Neuronal stem cell (in vitro differentiated cells): Measurements from ENCODE around the gene GRID1.

Source experiments
- DNase-seq: peaks from one replicate; pipeline ENCODE4 v3.0.0-alpha.2; 2013; ENCODE audit warnings: low spot score
- H2AFZ ChIP-seq: one replicate; pipeline ENCODE4 v1.6.1; 2013; ENCODE audit warnings: mild to moderate bottlenecking, low read length, inconsistent platforms
- H2AK5ac ChIP-seq: 2 replicates; pipeline ENCODE4 v1.6.1; 2013; ENCODE audit warnings: low read depth, mild to moderate bottlenecking, inconsistent platforms, low read length, moderate library complexity, mixed read lengths
- H2BK120ac ChIP-seq: 2 replicates; pipeline ENCODE4 v1.6.1; 2013; ENCODE audit warnings: low read depth, mild to moderate bottlenecking, inconsistent platforms, low read length, moderate library complexity, mixed read lengths
- H2BK12ac ChIP-seq: one replicate; pipeline ENCODE4 v1.6.1; 2013; ENCODE audit warnings: low read length, inconsistent platforms
- H2BK15ac ChIP-seq: 2 replicates; pipeline ENCODE4 v1.6.1; 2013; ENCODE audit warnings: mild to moderate bottlenecking, low read length, inconsistent platforms, mixed read lengths
- H2BK5ac ChIP-seq: one replicate; pipeline ENCODE4 v1.6.1; 2013; ENCODE audit warnings: inconsistent platforms, mild to moderate bottlenecking, low read length, moderate library complexity
- H3K14ac ChIP-seq: one replicate; pipeline ENCODE4 v1.6.1; 2013; ENCODE audit warnings: low read length, inconsistent platforms
- H3K18ac ChIP-seq: 2 replicates; pipeline ENCODE4 v1.6.1; 2013; ENCODE audit warnings: low read length, inconsistent platforms
- H3K23ac ChIP-seq: 2 replicates; pipeline ENCODE4 v1.6.1; 2013; ENCODE audit warnings: low read depth, mild to moderate bottlenecking, mixed read lengths, low read length, inconsistent platforms; ENCODE audit not compliant: poor library complexity
- H3K27ac ChIP-seq: replicated peaks from 3 replicates; pipeline ENCODE4 v1.5.1; 2013; ENCODE audit warnings: low read length, inconsistent platforms
- H3K27me3 ChIP-seq, 3 experiments: 2 replicates each; pipeline ENCODE4 v1.6.1; 2013; ENCODE audit warnings: low read length in 3 of 3, mild to moderate bottlenecking in 2 of 3, inconsistent platforms in 1 of 3, low read depth in 1 of 3, mixed read lengths in 1 of 3, moderate library complexity in 1 of 3; ENCODE audit not compliant: control insufficient read depth in 3 of 3, insufficient read depth in 3 of 3
- H3K36me3 ChIP-seq, 2 donors: replicated peaks in 1 of 2; 2 replicates each; pipeline ENCODE4 v1.6.1; 2013; ENCODE audit warnings: low read length in 2 of 2; ENCODE audit not compliant: control insufficient read depth in 2 of 2, insufficient read depth in 2 of 2
- H3K4ac ChIP-seq: 2 replicates; pipeline ENCODE4 v1.6.1; 2013; ENCODE audit warnings: inconsistent platforms, mild to moderate bottlenecking, low read length, moderate library complexity
- H3K4me1 ChIP-seq, 2 donors: 1 replicate in 1 of 2; 2 replicates in 1 of 2; pipeline ENCODE4 v1.6.1; 2013; ENCODE audit warnings: low read length in 2 of 2, low read depth in 1 of 2; ENCODE audit not compliant: control insufficient read depth in 2 of 2, insufficient read depth in 1 of 2
- H3K4me2 ChIP-seq: one replicate; pipeline ENCODE4 v1.6.1; 2013; ENCODE audit warnings: mild to moderate bottlenecking, low read length, inconsistent platforms; ENCODE audit not compliant: insufficient read depth, poor library complexity, severe bottlenecking
- H3K4me3 ChIP-seq, 2 donors: 2 replicates each; pipeline ENCODE4 v1.5.1; 2013; ENCODE audit warnings: low read length in 2 of 2, mild to moderate bottlenecking in 2 of 2, inconsistent platforms in 1 of 2, moderate library complexity in 1 of 2
- H3K79me1 ChIP-seq: one replicate; pipeline ENCODE4 v1.6.1; 2013; ENCODE audit warnings: low read depth, mild to moderate bottlenecking, inconsistent platforms, low read length, moderate library complexity
- H3K9ac ChIP-seq: one replicate; pipeline ENCODE4 v1.6.1; 2013; ENCODE audit warnings: mild to moderate bottlenecking, low read depth, low read length, inconsistent platforms; ENCODE audit not compliant: poor library complexity
- H3K9me3 ChIP-seq, 2 donors: replicated peaks in 1 of 2; 2 replicates each; pipeline versions ENCODE3 to v1.6.1; 2013; ENCODE audit warnings: low read length in 2 of 2, mild to moderate bottlenecking in 2 of 2, inconsistent platforms in 1 of 2, low read depth in 1 of 2, mixed read lengths in 1 of 2, moderate library complexity in 1 of 2; ENCODE audit not compliant: control insufficient read depth in 2 of 2, insufficient read depth in 1 of 2
- H4K8ac ChIP-seq: one replicate; pipeline ENCODE4 v1.6.1; 2013; ENCODE audit warnings: low read depth, mild to moderate bottlenecking, inconsistent platforms, low read length, moderate library complexity
- H4K91ac ChIP-seq: one replicate; pipeline ENCODE4 v1.6.1; 2013; ENCODE audit warnings: low read length, low read depth, mild to moderate bottlenecking, inconsistent platforms; ENCODE audit not compliant: poor library complexity
- WGBS, 2 donors: extraction: QIAGEN DNeasy Blood & Tissue Kit; methylation state at CpG; one replicate each; pipeline ENCODE4 v1.1.7; 2013; ENCODE audit warnings: missing lambda C conversion rate in 2 of 2, mixed read lengths in 1 of 2; ENCODE audit not compliant: insufficient read length in 2 of 2, insufficient replicate concordance in 1 of 2; ENCODE audit errors: extremely low coverage in 2 of 2; 5-methylcytosine and 5-hydroxymethylcytosine counted together

Gene GRID1

GRCh38 chr10:85976267-85976793 lies 390.3 kb downstream of the GRID1 start:
- Histone ChIP-seq H3K4me3 (no peak overlapping the region), H2BK120ac (no peak overlapping the region), H2BK5ac (no peak overlapping the region), H3K27ac (no peak overlapping the region), H4K8ac (no peak overlapping the region), H3K14ac (no peak overlapping the region), H2AFZ (no peak overlapping the region), H3K4me1 (no peaks in the 10 kb centered on the region), H3K4ac (no peak overlapping the region), H3K18ac (no peak overlapping the region), H3K27me3 (no peaks in the 10 kb centered on the region), H3K9me3 (no peaks in the 10 kb centered on the region), H2AK5ac (peak overlapping the region; percentile 9), H3K9ac (peak overlapping the region; percentile 31), H2BK12ac (no peak overlapping the region), H3K79me1 (no peaks in the 10 kb centered on the region), H2BK15ac (no peak overlapping the region), H3K23ac (peak overlapping the region; percentile 39), H3K36me3 (no peaks in the 10 kb centered on the region), H4K91ac (no peak overlapping the region), H3K4me2 (no peak overlapping the region)
- DNase-seq = no peak
- WGBS, 2 donors = no CpG with 5 or more reads among the region's 6 CpGs

GRCh38 chr10:85971494-85971893 lies 395.1 kb downstream of the GRID1 start:
- no peak overlapping the region for H3K27ac ChIP-seq
- no peak overlapping the region for H2BK5ac ChIP-seq
- H2AK5ac ChIP-seq = no peak overlapping the region
- H4K8ac ChIP-seq = no peak overlapping the region
- no peak overlapping the region for H3K4me2 ChIP-seq
- H2BK120ac ChIP-seq = no peak overlapping the region
- DNase-seq = no peak
- H4K91ac ChIP-seq = no peak overlapping the region
- no peak overlapping the region for H3K18ac ChIP-seq
- H3K4ac ChIP-seq = no peak overlapping the region
- no peak overlapping the region for H3K4me3 ChIP-seq
- H3K4me1 ChIP-seq = no peaks in the 10 kb centered on the region
- no peak overlapping the region for H3K23ac ChIP-seq
- no peak overlapping the region for H3K9ac ChIP-seq
- no peaks in the 10 kb centered on the region for H3K79me1 ChIP-seq
- no peak overlapping the region for H2BK15ac ChIP-seq
- no peak overlapping the region for H2BK12ac ChIP-seq
- no peak overlapping the region for H2AFZ ChIP-seq
- H3K9me3 ChIP-seq = no peaks in the 10 kb centered on the region
- H3K36me3 ChIP-seq = no peaks in the 10 kb centered on the region
- no peaks in the 10 kb centered on the region for H3K27me3 ChIP-seq
- H3K14ac ChIP-seq = no peak overlapping the region

GRCh38 chr10:85967594-85967993 lies 399.0 kb downstream of the GRID1 start:
- Histone ChIP-seq H3K14ac (no peak overlapping the region), H3K4me2 (no peak overlapping the region), H2BK120ac (no peak overlapping the region), H3K36me3 (no peaks in the 10 kb centered on the region), H4K91ac (no peak overlapping the region), H3K4me1 (no peaks in the 10 kb centered on the region), H3K27me3 (no peaks in the 10 kb centered on the region), H2AK5ac (no peak overlapping the region), H3K9ac (no peak overlapping the region), H3K27ac (no peak overlapping the region), H2BK15ac (no peak overlapping the region), H3K18ac (no peak overlapping the region), H3K4ac (no peak overlapping the region), H3K4me3 (no peak overlapping the region), H3K9me3 (peaks cover 0 to 2% of the 10 kb centered on the region in 2 donors), H2BK12ac (no peak overlapping the region), H2AFZ (no peak overlapping the region), H3K79me1 (no peaks in the 10 kb centered on the region), H2BK5ac (no peak overlapping the region), H3K23ac (no peak overlapping the region), H4K8ac (no peak overlapping the region)
- DNase-seq = no peak
- no CpG with 5 or more reads among the region's 1 CpG for WGBS, 2 donors

GRCh38 chr10:85961479-85962067 lies 405.0 kb downstream of the GRID1 start:
- Histone ChIP-seq H3K4me3 (no peak overlapping the region), H3K36me3 (no peaks in the 10 kb centered on the region), H3K27ac (no peak overlapping the region), H2AFZ (no peak overlapping the region), H2AK5ac (no peak overlapping the region), H3K9me3 (peaks cover 0 to 2% of the 10 kb centered on the region in 2 donors), H2BK120ac (no peak overlapping the region), H3K9ac (no peak overlapping the region), H3K4me2 (no peak overlapping the region), H3K27me3 (no peaks in the 10 kb centered on the region), H3K23ac (no peak overlapping the region), H3K4me1 (no peaks in the 10 kb centered on the region), H2BK5ac (peak overlapping the region; percentile 49), H2BK12ac (no peak overlapping the region), H4K91ac (no peak overlapping the region), H3K18ac (no peak overlapping the region), H2BK15ac (no peak overlapping the region), H3K14ac (no peak overlapping the region), H4K8ac (no peak overlapping the region), H3K4ac (no peak overlapping the region), H3K79me1 (no peaks in the 10 kb centered on the region)
- no CpG with 5 or more reads among the region's 1 CpG for WGBS, 2 donors
- no peak for DNase-seq
